Ectodermal cell (in vitro differentiated cells): ENCODE measurements around the gene LRMDA.

ENCODE experiments used
- H3K27ac ChIP-seq: 2 replicates; pipeline ENCODE4 v1.7.0; 2013; ENCODE audit warnings: mild to moderate bottlenecking, low read depth, low read length; ENCODE audit not compliant: insufficient read depth, poor library complexity, severe bottlenecking
- H3K27me3 ChIP-seq: 2 replicates; pipeline ENCODE4 v1.7.0; 2013; ENCODE audit warnings: mild to moderate bottlenecking, low read length; ENCODE audit not compliant: insufficient read depth, control insufficient read depth, poor library complexity, severe bottlenecking
- H3K36me3 ChIP-seq: one replicate; pipeline ENCODE4 v1.7.0; 2013; ENCODE audit warnings: low read length; ENCODE audit not compliant: control insufficient read depth, insufficient read depth
- H3K4me1 ChIP-seq: one replicate; pipeline ENCODE4 v1.7.0; 2013; ENCODE audit warnings: low read length; ENCODE audit not compliant: control insufficient read depth, insufficient read depth
- H3K4me3 ChIP-seq: 2 replicates; pipeline ENCODE4 v1.7.0; 2013; ENCODE audit warnings: low read depth, low read length, control low read depth; ENCODE audit not compliant: insufficient read depth
- H3K9me3 ChIP-seq: 2 replicates; pipeline ENCODE4 v1.7.0; 2013; ENCODE audit warnings: mild to moderate bottlenecking, low read length, moderate library complexity; ENCODE audit not compliant: control insufficient read depth
- WGBS, 2 experiments: methylation state at CpG; one replicate each; pipeline ENCODE4 v1.1.7; 2013; ENCODE audit warnings: missing lambda C conversion rate in 2 of 2; 5-methylcytosine and 5-hydroxymethylcytosine counted together

Gene LRMDA

DNA sequence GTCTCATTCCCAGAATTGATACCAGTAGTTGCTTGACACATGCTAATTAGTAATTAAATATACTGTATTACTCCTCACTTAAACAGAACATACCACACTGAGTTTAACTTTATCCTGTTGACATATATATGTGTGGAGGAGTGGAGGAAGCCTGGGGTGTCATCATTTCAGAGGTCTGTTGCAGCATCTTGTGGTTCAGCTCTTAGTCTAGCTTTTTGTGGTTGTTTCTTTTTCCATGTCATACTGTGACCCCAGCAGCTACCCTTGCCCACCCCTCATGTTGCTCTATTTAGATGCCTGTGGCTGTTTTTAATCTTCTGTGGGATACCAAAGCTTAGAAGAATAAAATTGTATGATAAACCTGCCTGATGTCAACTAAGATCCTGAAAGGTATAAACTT, 875.4 kb downstream of the LRMDA start:
- no peak overlapping the region for H3K4me3 ChIP-seq
- no peak overlapping the region for H3K27ac ChIP-seq
- H3K27me3 ChIP-seq, result peaks cover 5% of the 10 kb centered on the region
- no peaks in the 10 kb centered on the region for H3K9me3 ChIP-seq
- peaks cover 32% of the 10 kb centered on the region for H3K4me1 ChIP-seq
- H3K36me3 ChIP-seq, result no peaks in the 10 kb centered on the region

DNA sequence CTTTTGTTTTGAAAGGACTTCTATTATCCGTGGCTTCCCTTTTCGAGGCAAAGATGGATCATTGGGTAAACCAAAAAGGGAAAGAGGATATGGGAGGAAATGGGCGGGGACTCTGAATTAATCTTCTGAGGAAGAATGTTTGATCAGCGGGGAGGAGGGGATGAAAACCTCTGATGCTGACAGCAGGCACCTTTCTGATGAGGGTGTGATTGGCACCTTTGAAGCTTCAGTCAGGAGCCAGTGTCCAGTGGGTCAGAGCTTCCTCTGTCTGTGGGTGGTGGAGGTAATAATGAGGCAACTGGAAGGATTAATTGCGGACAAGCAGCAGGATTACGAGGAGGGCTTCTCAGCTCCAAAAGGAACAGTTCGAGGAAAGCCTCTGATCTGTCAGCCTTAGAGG, 877.6 kb downstream of the LRMDA start:
- Histone ChIP-seq H3K4me1 (peaks cover 19% of the 10 kb centered on the region), H3K27ac (no peak overlapping the region), H3K36me3 (no peaks in the 10 kb centered on the region), H3K27me3 (peaks cover 5% of the 10 kb centered on the region), H3K4me3 (no peak overlapping the region), H3K9me3 (no peaks in the 10 kb centered on the region)
- 20 to 26% methylated on average over 7 of the region's 7 CpGs for WGBS, 2 experiments

DNA sequence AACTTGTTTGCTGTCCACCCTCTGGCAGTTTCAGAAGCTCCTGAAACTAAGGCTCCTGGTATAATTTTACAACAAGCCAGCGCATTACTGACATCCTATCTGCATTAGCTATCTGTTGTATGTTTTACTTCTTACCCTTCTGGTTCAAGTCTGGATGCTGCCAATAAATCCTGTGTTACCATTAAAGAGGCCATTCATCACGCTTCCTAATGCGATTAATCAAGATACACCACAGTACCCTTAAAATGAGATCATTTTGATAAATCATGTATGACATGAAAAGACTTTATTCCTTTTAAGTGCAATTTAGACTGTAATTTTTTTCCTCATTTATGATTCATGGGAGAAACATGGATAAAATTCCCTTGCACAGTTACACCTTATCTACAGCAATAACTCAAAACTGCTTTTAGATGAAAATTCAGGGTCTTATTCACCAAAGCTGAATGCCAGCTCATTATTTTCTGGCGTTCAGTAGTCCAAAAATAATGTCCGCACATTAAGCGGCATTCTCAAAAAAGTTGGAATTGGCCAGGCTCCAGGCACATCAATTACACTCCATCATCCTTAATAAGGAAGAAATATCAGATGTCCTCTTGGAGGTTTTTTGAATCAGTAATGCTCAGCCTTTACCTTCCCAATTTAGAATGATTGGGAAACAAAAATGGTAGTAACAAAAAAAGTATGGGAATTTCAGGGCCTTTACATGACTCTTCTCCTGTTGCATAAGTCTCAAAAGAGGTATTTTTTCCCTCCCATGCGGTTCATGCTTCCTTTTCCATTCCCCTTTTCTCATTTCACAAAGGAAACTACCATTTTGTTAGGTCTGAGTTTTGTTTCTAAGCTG, 878.5 kb downstream of the LRMDA start:
- Histone ChIP-seq H3K4me3 (no peak overlapping the region), H3K27me3 (peaks cover 5% of the 10 kb centered on the region), H3K4me1 (peaks cover 19% of the 10 kb centered on the region), H3K36me3 (no peaks in the 10 kb centered on the region), H3K9me3 (no peaks in the 10 kb centered on the region), H3K27ac (no peak overlapping the region)
- WGBS, 2 experiments, result 95 to 97% methylated on average over 7 of the region's 7 CpGs

GRCh38 chr10:76310588-76311080, 879.2 kb downstream of the LRMDA start:
- WGBS, 2 experiments, result 91% methylated on average over 1 of the region's 1 CpG; no CpG with 5 or more reads in 1 of the 2 experiments
- Histone ChIP-seq H3K4me1 (peaks cover 19% of the 10 kb centered on the region), H3K4me3 (no peak overlapping the region), H3K27ac (no peak overlapping the region), H3K36me3 (no peaks in the 10 kb centered on the region), H3K9me3 (no peaks in the 10 kb centered on the region), H3K27me3 (peaks cover 5% of the 10 kb centered on the region)

DNA sequence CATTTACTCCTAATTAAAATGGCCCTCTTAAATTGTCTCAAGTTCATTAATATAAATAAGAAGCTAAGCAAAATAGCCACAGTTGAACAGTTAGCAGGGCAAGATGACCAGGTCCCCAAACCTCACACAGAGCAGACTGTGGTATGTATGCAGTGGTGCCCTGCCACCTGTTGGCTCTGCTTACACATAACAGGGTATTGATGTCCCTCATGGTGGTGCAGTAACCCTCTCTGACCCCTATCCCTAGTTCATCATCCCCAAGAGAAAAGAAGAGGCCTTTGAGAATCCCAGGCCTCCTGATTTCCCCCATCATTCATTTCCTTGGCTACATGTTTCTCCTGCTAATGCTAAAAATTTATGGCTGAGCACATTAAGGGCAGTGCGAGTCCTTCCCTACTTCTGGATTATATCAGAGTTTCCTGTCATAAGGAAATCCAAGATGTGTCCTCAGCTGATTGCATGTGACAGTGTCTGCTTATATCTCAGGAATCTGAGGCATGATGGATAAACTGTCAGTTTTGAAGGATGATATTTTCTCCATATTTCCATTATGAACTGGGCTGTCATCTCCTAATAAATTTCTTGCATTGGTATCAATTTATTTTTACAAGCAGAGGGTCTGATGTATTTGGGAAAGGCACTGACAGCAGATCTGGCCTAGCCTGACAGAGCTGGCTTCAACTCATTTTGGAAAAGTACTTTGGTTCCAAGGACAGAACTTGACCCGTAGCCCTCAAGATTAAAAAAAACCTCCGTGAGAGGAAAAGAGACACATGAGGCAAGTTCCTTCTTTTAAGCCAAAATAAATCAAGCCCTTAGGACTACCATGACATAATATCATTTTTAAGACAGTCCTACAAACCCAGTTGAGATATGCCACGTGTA, 880.6 kb downstream of the LRMDA start:
- no peak overlapping the region for H3K4me3 ChIP-seq
- peaks cover 19% of the 10 kb centered on the region for H3K4me1 ChIP-seq
- WGBS, 2 experiments, result 94 to 95% methylated on average over 4 of the region's 4 CpGs
- H3K27ac ChIP-seq, result no peak overlapping the region
- H3K9me3 ChIP-seq, result no peaks in the 10 kb centered on the region
- no peaks in the 10 kb centered on the region for H3K36me3 ChIP-seq
- H3K27me3 ChIP-seq, result peaks cover 3% of the 10 kb centered on the region

GRCh38 chr10:76315240-76315639, 883.8 kb downstream of the LRMDA start:
- no peaks in the 10 kb centered on the region for H3K36me3 ChIP-seq
- no peak overlapping the region for H3K27ac ChIP-seq
- H3K4me3 ChIP-seq, result no peak overlapping the region
- 93 to 95% methylated on average over 14 of the region's 14 CpGs for WGBS, 2 experiments
- no peaks in the 10 kb centered on the region for H3K9me3 ChIP-seq
- peaks cover 4% of the 10 kb centered on the region for H3K4me1 ChIP-seq
- H3K27me3 ChIP-seq, result no peaks in the 10 kb centered on the region

DNA sequence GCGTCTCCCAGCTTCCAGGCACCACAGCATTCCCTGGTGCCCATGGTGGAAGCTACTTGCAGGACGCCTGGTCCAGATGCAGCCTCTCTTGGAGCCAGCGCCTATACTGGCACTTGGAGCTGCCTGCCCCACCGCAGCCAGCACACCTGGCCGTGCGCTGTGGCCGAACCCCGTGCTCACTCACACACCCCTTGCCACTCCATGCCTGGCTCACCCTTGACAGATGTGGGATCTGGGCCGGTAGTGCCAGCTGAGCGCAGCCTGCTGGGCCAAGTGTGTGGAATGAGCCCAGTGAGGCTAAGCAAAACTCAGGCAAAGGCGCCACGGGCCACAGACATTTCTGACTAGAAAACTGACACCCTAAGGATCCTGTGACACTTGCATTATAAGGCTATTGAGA, 884.8 kb downstream of the LRMDA start:
- Histone ChIP-seq H3K27me3 (no peaks in the 10 kb centered on the region), H3K4me3 (no peak overlapping the region)
- 96% methylated on average over 12 of the region's 12 CpGs for WGBS, 2 experiments

GRCh38 chr10:76317078-76317477, 885.7 kb downstream of the LRMDA start:
- Histone ChIP-seq H3K27ac (no peak overlapping the region), H3K9me3 (no peaks in the 10 kb centered on the region), H3K4me3 (no peak overlapping the region), H3K4me1 (no peaks in the 10 kb centered on the region), H3K36me3 (no peaks in the 10 kb centered on the region), H3K27me3 (no peaks in the 10 kb centered on the region)
- 89 to 95% methylated on average over 3 of the region's 4 CpGs for WGBS, 2 experiments

More for the DNA sequence above, 884.8 kb downstream of the LRMDA start:
- Histone ChIP-seq H3K4me1 (no peaks in the 10 kb centered on the region), H3K9me3 (no peaks in the 10 kb centered on the region), H3K36me3 (no peaks in the 10 kb centered on the region), H3K27ac (no peak overlapping the region)

GRCh38 chr10:76318211-76318610, 886.8 kb downstream of the LRMDA start:
- 60 to 63% methylated on average over 2 of the region's 2 CpGs for WGBS, 2 experiments
- no peak overlapping the region for H3K4me3 ChIP-seq
- H3K9me3 ChIP-seq, result no peaks in the 10 kb centered on the region
- H3K27ac ChIP-seq, result no peak overlapping the region
- H3K27me3 ChIP-seq, result no peaks in the 10 kb centered on the region
- H3K4me1 ChIP-seq, result no peaks in the 10 kb centered on the region
- no peaks in the 10 kb centered on the region for H3K36me3 ChIP-seq

DNA sequence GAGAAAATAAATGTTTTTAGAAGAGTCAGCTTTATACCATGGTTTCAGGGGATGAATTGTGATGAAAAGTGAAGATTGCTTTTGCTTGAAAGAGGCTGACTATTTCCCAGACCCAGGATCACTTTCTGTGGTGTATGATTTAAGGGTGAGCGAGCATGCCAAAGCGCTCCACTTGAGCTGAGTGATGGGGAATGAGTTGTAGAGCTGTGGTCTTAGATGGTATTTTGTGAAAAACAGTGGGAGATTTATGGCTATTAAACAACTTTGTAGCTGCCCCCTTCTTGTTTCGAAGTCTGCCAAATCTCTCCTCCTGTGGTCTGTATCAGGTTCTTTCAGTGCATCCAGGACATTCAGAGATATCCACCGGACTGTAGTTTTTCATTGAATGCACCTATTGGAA, 888.2 kb downstream of the LRMDA start:
- no peak overlapping the region for H3K27ac ChIP-seq
- H3K4me3 ChIP-seq, result no peak overlapping the region
- no peaks in the 10 kb centered on the region for H3K36me3 ChIP-seq
- H3K9me3 ChIP-seq, result no peaks in the 10 kb centered on the region
- WGBS, 2 experiments, result 92 to 95% methylated on average over 4 of the region's 4 CpGs
- H3K4me1 ChIP-seq, result no peaks in the 10 kb centered on the region
- H3K27me3 ChIP-seq, result no peaks in the 10 kb centered on the region
